Immature natural killer cell (primary cell): ENCODE data around the gene NRARP. TPM values are rescaled to one million over a fixed set of nuclear protein-coding genes. Genes with fewer than 3 reads are reported as not detected.

ENCODE experiments used
- DNase-seq, 3 donors: peaks; one replicate each; pipeline ENCODE4 v3.0.0; 2022; ENCODE audit warnings: mixed read lengths in 1 of 3
- H3K27ac Mint-ChIP-seq, 6 donors: one replicate each; pipeline ENCODE4 v1.8.0; 2020; ENCODE audit warnings: mixed read lengths in 6 of 6, mild to moderate bottlenecking in 5 of 6, inconsistent platforms in 4 of 6, moderate library complexity in 3 of 6
- H3K27me3 Mint-ChIP-seq, 3 donors: one replicate each; pipeline ENCODE4 v1.8.0; 2020 to 2021; ENCODE audit warnings: low read depth in 3 of 3, mild to moderate bottlenecking in 3 of 3, mixed read lengths in 3 of 3, moderate library complexity in 3 of 3, inconsistent platforms in 1 of 3
- H3K36me3 Mint-ChIP-seq, 3 donors: one replicate each; pipeline ENCODE4 v1.8.0; 2020; ENCODE audit warnings: mixed read lengths in 3 of 3, inconsistent platforms in 2 of 3, mild to moderate bottlenecking in 2 of 3
- H3K4me1 Mint-ChIP-seq, 2 donors: one replicate each; pipeline ENCODE4 v1.8.0; 2020; ENCODE audit warnings: inconsistent platforms in 2 of 2, mild to moderate bottlenecking in 2 of 2, mixed read lengths in 2 of 2, moderate library complexity in 1 of 2
- H3K4me3 Mint-ChIP-seq, 5 donors: one replicate each; pipeline ENCODE4 v1.8.0; 2020; ENCODE audit warnings: mild to moderate bottlenecking in 5 of 5, mixed read lengths in 5 of 5, inconsistent platforms in 3 of 5, moderate library complexity in 3 of 5
- H3K9me3 Mint-ChIP-seq, 6 donors: one replicate each; pipeline ENCODE4 v1.8.0; 2020; ENCODE audit warnings: mild to moderate bottlenecking in 6 of 6, mixed read lengths in 6 of 6, inconsistent platforms in 4 of 6, moderate library complexity in 3 of 6
- polyA plus RNA-seq, 3 donors: library from polyadenylated mRNA; unstranded; fragments of 300-500 nt; fragmentation: Illumina TruSeq; gene quantifications; one replicate each; pipeline ENCODE4 v1.2.3, GENCODE V29; 2021

The NRARP gene
- polyA plus RNA-seq, 3 donors from 2014 or later = 0.14 TPM; not detected in 2

- Mint-ChIP-seq H3K36me3 (no peaks in the 10 kb centered on the region), H3K27me3 (peaks cover 0 to 3% (median 0%) of the 10 kb centered on the region in 3 donors), H3K27ac (no peak overlapping the region), H3K4me1 (peaks cover 0 to 2% of the 10 kb centered on the region in 2 donors), H3K4me3 (no peak overlapping the region), H3K9me3 (no peaks in the 10 kb centered on the region)
- no peak for DNase-seq
Measured at GRCh38 chr9:137310189-137311052, 8.3 kb upstream of the NRARP start.

- Mint-ChIP-seq H3K4me1 (peaks cover 0 to 3% of the 10 kb centered on the region in 2 donors), H3K36me3 (no peaks in the 10 kb centered on the region), H3K4me3 (no peak overlapping the region), H3K27ac (no peak overlapping the region), H3K27me3 (peaks cover 0 to 4% (median 0%) of the 10 kb centered on the region in 3 donors), H3K9me3 (no peaks in the 10 kb centered on the region)
- no peak for DNase-seq
Measured at GRCh38 chr9:137309368-137310188, 7.5 kb upstream of the NRARP start.

- Mint-ChIP-seq H3K9me3 (no peaks in the 10 kb centered on the region), H3K36me3 (no peaks in the 10 kb centered on the region), H3K27me3 (peaks cover 0 to 4% (median 0%) of the 10 kb centered on the region in 3 donors), H3K4me3 (no peak overlapping the region), H3K27ac (no peak overlapping the region), H3K4me1 (peaks cover 0 to 3% of the 10 kb centered on the region in 2 donors)
- no peak for DNase-seq
Measured at GRCh38 chr9:137308057-137308619, 6.1 kb upstream of the NRARP start.

GRCh38 chr9:137307255-137308056 lies 5.4 kb upstream of the NRARP start:
- peaks cover 0 to 4% (median 0%) of the 10 kb centered on the region in 3 donors for H3K27me3 Mint-ChIP-seq
- H3K4me1 Mint-ChIP-seq = peaks cover 0 to 3% of the 10 kb centered on the region in 2 donors
- H3K36me3 Mint-ChIP-seq = no peaks in the 10 kb centered on the region
- DNase-seq = no peak
- no peaks in the 10 kb centered on the region for H3K9me3 Mint-ChIP-seq
- no peak overlapping the region for H3K4me3 Mint-ChIP-seq
- no peak overlapping the region for H3K27ac Mint-ChIP-seq

GRCh38 chr9:137306850-137307254 lies 4.8 kb upstream of the NRARP start:
- DNase-seq = no peak
- H3K4me1 Mint-ChIP-seq = peaks cover 0 to 3% of the 10 kb centered on the region in 2 donors
- H3K4me3 Mint-ChIP-seq = no peak overlapping the region
- H3K27me3 Mint-ChIP-seq = peaks cover 0 to 4% (median 0%) of the 10 kb centered on the region in 3 donors
- no peaks in the 10 kb centered on the region for H3K36me3 Mint-ChIP-seq
- H3K27ac Mint-ChIP-seq = no peak overlapping the region
- no peaks in the 10 kb centered on the region for H3K9me3 Mint-ChIP-seq

- H3K36me3 Mint-ChIP-seq = no peaks in the 10 kb centered on the region
- H3K4me1 Mint-ChIP-seq = peaks cover 0 to 6% of the 10 kb centered on the region in 2 donors
- no peak for DNase-seq
- no peak overlapping the region for H3K27ac Mint-ChIP-seq
- no peak overlapping the region for H3K4me3 Mint-ChIP-seq
- H3K27me3 Mint-ChIP-seq = peaks cover 0 to 4% (median 0%) of the 10 kb centered on the region in 3 donors
- H3K9me3 Mint-ChIP-seq = no peaks in the 10 kb centered on the region
Measured at GRCh38 chr9:137306066-137306849, 4.2 kb upstream of the NRARP start.

GRCh38 chr9:137305798-137306065 lies 3.7 kb upstream of the NRARP start:
- no peak overlapping the region for H3K27ac Mint-ChIP-seq

GRCh38 chr9:137305060-137305797 lies 3.2 kb upstream of the NRARP start:
- no peak overlapping the region for H3K27ac Mint-ChIP-seq
- H3K4me1 Mint-ChIP-seq = peaks cover 6 to 10% of the 10 kb centered on the region in 2 donors
- peak; percentile 51 to 56 (median 51) for DNase-seq
- no peaks in the 10 kb centered on the region for H3K9me3 Mint-ChIP-seq
- H3K27me3 Mint-ChIP-seq = peaks cover 2 to 4% (median 3%) of the 10 kb centered on the region in 3 donors
- no peaks in the 10 kb centered on the region for H3K36me3 Mint-ChIP-seq
- H3K4me3 Mint-ChIP-seq = peak overlapping the region; percentile 23 to 59 (median 30)

More at GRCh38 chr9:137305798-137306065, 3.7 kb upstream of the NRARP start:
- Mint-ChIP-seq H3K4me1 (peaks cover 3 to 8% of the 10 kb centered on the region in 2 donors), H3K4me3 (peak overlapping the region in 1 of 5 donors; percentile 23), H3K36me3 (no peaks in the 10 kb centered on the region), H3K9me3 (no peaks in the 10 kb centered on the region), H3K27me3 (peaks cover under 1 to 4% (median 1%) of the 10 kb centered on the region in 3 donors)
- DNase-seq = no peak

GRCh38 chr9:137304383-137305059 lies 2.5 kb upstream of the NRARP start:
- peaks cover 2 to 4% (median 3%) of the 10 kb centered on the region in 3 donors for H3K27me3 Mint-ChIP-seq
- H3K36me3 Mint-ChIP-seq = no peaks in the 10 kb centered on the region
- H3K27ac Mint-ChIP-seq = no peak overlapping the region
- no peak for DNase-seq
- no peaks in the 10 kb centered on the region for H3K9me3 Mint-ChIP-seq
- H3K4me3 Mint-ChIP-seq = no peak overlapping the region
- H3K4me1 Mint-ChIP-seq = peaks cover 6 to 13% of the 10 kb centered on the region in 2 donors

GRCh38 chr9:137303893-137304382 lies 1.9 kb upstream of the NRARP start:
- H3K27ac Mint-ChIP-seq = no peak overlapping the region
- no peak overlapping the region for H3K4me3 Mint-ChIP-seq
- peaks cover 6 to 13% of the 10 kb centered on the region in 2 donors for H3K4me1 Mint-ChIP-seq
- no peaks in the 10 kb centered on the region for H3K9me3 Mint-ChIP-seq
- no peak for DNase-seq
- peaks cover 2 to 8% (median 3%) of the 10 kb centered on the region in 3 donors for H3K27me3 Mint-ChIP-seq
- no peaks in the 10 kb centered on the region for H3K36me3 Mint-ChIP-seq

GRCh38 chr9:137303151-137303892 lies 1.3 kb upstream of the NRARP start:
- H3K36me3 Mint-ChIP-seq = no peaks in the 10 kb centered on the region
- H3K27ac Mint-ChIP-seq = no peak overlapping the region
- H3K9me3 Mint-ChIP-seq = no peaks in the 10 kb centered on the region
- peaks cover 2 to 8% (median 3%) of the 10 kb centered on the region in 3 donors for H3K27me3 Mint-ChIP-seq
- peak overlapping the region in 4 of 5 donors; percentile 7 to 51 (median 27) for H3K4me3 Mint-ChIP-seq
- H3K4me1 Mint-ChIP-seq = peaks cover 6 to 13% of the 10 kb centered on the region in 2 donors
- no peak for DNase-seq
